Left ventricle myocardium inferior (tissue), 1 donor: ENCODE results near the gene ADCK2. TPM values are rescaled to one million over a fixed set of nuclear protein-coding genes. Genes with fewer than 3 reads are reported as not detected.
"Not testable (repeated sequence)": the region's sequence is repeated elsewhere in the genome, so short reads cannot be mapped to it uniquely, and the experiment has no call there.

Experiments used
- DNase-seq: peaks from one replicate; pipeline ENCODE4 v3.0.0-alpha.2; 2020
- H3K27ac ChIP-seq: fragments of 200-600 bp; replicated peaks from 2 replicates; pipeline ENCODE4 v1.8.0; 2021
- H3K27me3 ChIP-seq: fragments of 200-600 bp; 2 replicates; pipeline ENCODE4 v1.8.0; 2021; ENCODE audit warnings: low read depth
- H3K36me3 ChIP-seq: fragments of 200-600 bp; 2 replicates; pipeline ENCODE4 v1.8.0; 2021
- H3K4me1 ChIP-seq: fragments of 200-600 bp; 2 replicates; pipeline ENCODE4 v1.8.0; 2021
- H3K4me3 ChIP-seq: fragments of 200-600 bp; 2 replicates; pipeline ENCODE4 v1.8.0; 2021; ENCODE audit warnings: mild to moderate bottlenecking, moderate library complexity
- H3K9me3 ChIP-seq: fragments of 200-600 bp; replicated peaks from 2 replicates; pipeline ENCODE4 v1.8.0; 2021
- intact Hi-C: fragments of 100-400 bp; cut with micrococcal nuclease; formaldehyde crosslinking; loops from one replicate; pipeline ENCODE4 v1.11.0; 2022
- total RNA-seq: library from RNA; stranded (reverse); fragmentation: NEBNext Ultra II Directional; extraction: Animal tissue kit (Norgen Biotek cat#: 25700); gene quantifications from one replicate; pipeline ENCODE4 v1.2.1, GENCODE V29; 2021
- TF ChIP-seq, protein P1 (sequence below): fragments of 200-600 bp; IDR thresholded peaks from 2 replicates; pipeline ENCODE4 v1.8.0; 2021; ENCODE audit warnings: antibody characterized with exemption, mild to moderate bottlenecking, borderline replicate concordance
- donor health status: DM: no; HTN: yes; CAD: no; lungs with severe emphysema.

Gene ADCK2
- total RNA-seq, 1 donor from 2014 or later, result 8.5 TPM

GRCh38 chr7:140667476-140667875, 5.3 kb upstream of the ADCK2 start:
- Histone ChIP-seq H3K36me3 (no peaks in the 10 kb centered on the region), H3K4me1 (peaks cover 4% of the 10 kb centered on the region), H3K27me3 (no peaks in the 10 kb centered on the region), H3K4me3 (no peak overlapping the region), H3K27ac (no peak overlapping the region), H3K9me3 (no peaks in the 10 kb centered on the region)
- TF ChIP-seq, protein P1, sequence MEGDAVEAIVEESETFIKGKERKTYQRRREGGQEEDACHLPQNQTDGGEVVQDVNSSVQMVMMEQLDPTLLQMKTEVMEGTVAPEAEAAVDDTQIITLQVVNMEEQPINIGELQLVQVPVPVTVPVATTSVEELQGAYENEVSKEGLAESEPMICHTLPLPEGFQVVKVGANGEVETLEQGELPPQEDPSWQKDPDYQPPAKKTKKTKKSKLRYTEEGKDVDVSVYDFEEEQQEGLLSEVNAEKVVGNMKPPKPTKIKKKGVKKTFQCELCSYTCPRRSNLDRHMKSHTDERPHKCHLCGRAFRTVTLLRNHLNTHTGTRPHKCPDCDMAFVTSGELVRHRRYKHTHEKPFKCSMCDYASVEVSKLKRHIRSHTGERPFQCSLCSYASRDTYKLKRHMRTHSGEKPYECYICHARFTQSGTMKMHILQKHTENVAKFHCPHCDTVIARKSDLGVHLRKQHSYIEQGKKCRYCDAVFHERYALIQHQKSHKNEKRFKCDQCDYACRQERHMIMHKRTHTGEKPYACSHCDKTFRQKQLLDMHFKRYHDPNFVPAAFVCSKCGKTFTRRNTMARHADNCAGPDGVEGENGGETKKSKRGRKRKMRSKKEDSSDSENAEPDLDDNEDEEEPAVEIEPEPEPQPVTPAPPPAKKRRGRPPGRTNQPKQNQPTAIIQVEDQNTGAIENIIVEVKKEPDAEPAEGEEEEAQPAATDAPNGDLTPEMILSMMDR, result no peak
- no peak for DNase-seq
- intact Hi-C loops, result no loop called here

- no peak for DNase-seq
- Histone ChIP-seq H3K4me3 (no peak overlapping the region), H3K9me3 (no peaks in the 10 kb centered on the region), H3K27ac (no peak overlapping the region), H3K4me1 (peaks cover 15% of the 10 kb centered on the region), H3K27me3 (no peaks in the 10 kb centered on the region), H3K36me3 (no peaks in the 10 kb centered on the region)
- TF ChIP-seq, protein P1, result no peak
- intact Hi-C loops, result no loop called here
Observed at GRCh38 chr7:140668641-140669040, 4.1 kb upstream of the ADCK2 start.

GRCh38 chr7:140669352-140669751, 3.4 kb upstream of the ADCK2 start:
- Histone ChIP-seq H3K27ac (no peak overlapping the region), H3K4me3 (no peak overlapping the region), H3K27me3 (no peaks in the 10 kb centered on the region), H3K4me1 (peaks cover 23% of the 10 kb centered on the region), H3K9me3 (no peaks in the 10 kb centered on the region), H3K36me3 (no peaks in the 10 kb centered on the region)
- DNase-seq, result no peak
- TF ChIP-seq, protein P1, result no peak
- intact Hi-C loops, result no loop called here

GRCh38 chr7:140669862-140670261, 2.9 kb upstream of the ADCK2 start:
- DNase-seq, H3K27ac ChIP-seq, H3K4me3 ChIP-seq, H3K9me3 ChIP-seq, intact Hi-C loops, H3K27me3 ChIP-seq, H3K36me3 ChIP-seq: not testable (repeated sequence)
- peaks cover 28% of the 10 kb centered on the region for H3K4me1 ChIP-seq

- intact Hi-C loops, result no loop called here
- H3K27ac ChIP-seq, result no peak overlapping the region
- H3K9me3 ChIP-seq, result no peaks in the 10 kb centered on the region
- TF ChIP-seq, protein P1, result no peak
- peaks cover 33% of the 10 kb centered on the region for H3K4me1 ChIP-seq
- H3K27me3 ChIP-seq, result no peaks in the 10 kb centered on the region
- no peak for DNase-seq
- H3K4me3 ChIP-seq, result no peak overlapping the region
- no peaks in the 10 kb centered on the region for H3K36me3 ChIP-seq
Observed at GRCh38 chr7:140670343-140670935, 2.3 kb upstream of the ADCK2 start.

GRCh38 chr7:140671966-140672365, 779 bp upstream of the ADCK2 start:
- Histone ChIP-seq H3K4me3 (peak overlapping the region; percentile 85), H3K27me3 (no peaks in the 10 kb centered on the region), H3K9me3 (no peaks in the 10 kb centered on the region), H3K36me3 (no peaks in the 10 kb centered on the region), H3K27ac (no peak overlapping the region), H3K4me1 (peaks cover 38% of the 10 kb centered on the region)
- intact Hi-C loops, result no loop called here
- DNase-seq, result no peak
- TF ChIP-seq, protein P1, result no peak
